GM12878 (cell line): Measurements from ENCODE around the gene SMIM44. TPM values are rescaled to one million over a fixed set of nuclear protein-coding genes. Genes with fewer than 3 reads are reported as not detected.

ENCODE experiments used
- ATAC-seq: fragments of 200-7000 bp; cut with Tn5 transposase; 3 replicates; pipeline ENCODE4 v1.9.1; 2020; ENCODE audit warnings: mild to moderate bottlenecking, moderate library complexity
- BruUV-seq: library from RNA; stranded (reverse); fragments of 400-500 nt; replicated peaks from 2 replicates; lab custom pipeline; 2021; lab: Mats Ljungman, UMichigan
- CTCF ChIA-PET: fragments of 300-600 bp; sonication (Branson Sonifier 250); formaldehyde crosslinking; extraction: SDS; loops from one replicate; lab custom pipeline; 2021; ENCODE audit warnings: inconsistent platforms; lab: Yijun Ruan, JAX
- POLR2A ChIA-PET: fragments of 350-600 bp; formaldehyde crosslinking; extraction: SDS; loops from one replicate; lab custom pipeline; 2021; ENCODE audit warnings: inconsistent platforms; lab: Charles Lee
- RAD21 ChIA-PET: fragments of 300-600 bp; sonication (Branson Sonifier 250); formaldehyde crosslinking; loops from one replicate; lab custom pipeline; 2023; ENCODE audit warnings: antibody characterized with exemption; ENCODE audit not compliant: unreplicated experiment; lab: Charles Lee
- SMC1A ChIA-PET: fragments of 300-600 bp; sonication (Branson Sonifier 250); formaldehyde crosslinking; loops from one replicate; lab custom pipeline; 2023; ENCODE audit not compliant: unreplicated experiment, uncharacterized antibody; lab: Charles Lee
- DNase-seq: peaks from one replicate; pipeline ENCODE4 v3.0.0-alpha.2; 2011; ENCODE audit warnings: low read depth, low spot score
- FAIRE-seq: peaks from 3 replicates; lab custom pipeline; 2011; peaks lifted over from hg19 to GRCh38; lab: Jason Lieb, UNC
- H2AFZ ChIP-seq: 2 replicates; pipeline ENCODE4 v1.6.0; 2011; ENCODE audit warnings: low read depth, low read length, control low read depth; ENCODE audit not compliant: control insufficient read depth
- H3K27ac ChIP-seq: 2 replicates; pipeline ENCODE4 v1.5.1; 2011; ENCODE audit warnings: control low read depth; ENCODE audit not compliant: control insufficient read depth, insufficient read depth
- H3K27me3 ChIP-seq, 2 experiments: replicated peaks in 1 of 2; 2 replicates each; pipeline versions ENCODE4 v1.6.0 to v1.6.1; 2011; ENCODE audit warnings: low read length in 1 of 2; ENCODE audit not compliant: control insufficient read depth in 2 of 2, insufficient read depth in 2 of 2
- H3K36me3 ChIP-seq, 2 experiments: 2 replicates each; pipeline ENCODE4 v1.5.1; 2011; ENCODE audit warnings: low read length in 1 of 2; ENCODE audit not compliant: control insufficient read depth in 2 of 2, insufficient read depth in 2 of 2
- H3K4me1 ChIP-seq: 2 replicates; pipeline ENCODE4 v1.6.1; 2011; ENCODE audit warnings: mild to moderate bottlenecking, low read length, moderate library complexity, mixed read lengths; ENCODE audit not compliant: control insufficient read depth, insufficient read depth
- H3K4me2 ChIP-seq: 2 replicates; pipeline ENCODE4 v1.6.0; 2011; ENCODE audit warnings: control low read depth; ENCODE audit not compliant: control insufficient read depth, insufficient read depth
- H3K4me3 ChIP-seq: fragments of 200-600 bp; sonication (generic); 2 replicates; pipeline ENCODE4 v1.5.1; 2016
- H3K79me2 ChIP-seq: 2 replicates; pipeline ENCODE4 v1.6.0; 2011; ENCODE audit warnings: low read length; ENCODE audit not compliant: control insufficient read depth, insufficient read depth
- H3K9ac ChIP-seq: 2 replicates; pipeline ENCODE4 v1.8.0; 2011; ENCODE audit warnings: low read length, control low read depth, mixed read lengths; ENCODE audit not compliant: control insufficient read depth, insufficient read depth
- H3K9me3 ChIP-seq: replicated peaks from 3 replicates; pipeline ENCODE4 v1.5.1; 2011; ENCODE audit warnings: mild to moderate bottlenecking, low read length; ENCODE audit not compliant: control insufficient read depth, insufficient read depth
- H4K20me1 ChIP-seq: 2 replicates; pipeline ENCODE4 v1.6.0; 2011; ENCODE audit not compliant: control insufficient read depth, insufficient read depth
- CBFB ChIP-seq: IDR thresholded peaks from 2 replicates; pipeline ENCODE4 v1.6.1; 2016; ENCODE audit warnings: antibody characterized with exemption, low read depth
- EZH2 ChIP-seq: IDR thresholded peaks from 2 replicates; pipeline ENCODE4 v1.6.1; 2012; ENCODE audit warnings: low read depth, mild to moderate bottlenecking, control low read depth, inconsistent platforms, low read length, borderline replicate concordance; ENCODE audit not compliant: control insufficient read depth
- HCFC1 ChIP-seq: fragments of 150-350 bp; IDR thresholded peaks from 2 replicates; pipeline ENCODE4 v1.6.1; 2014; ENCODE audit warnings: low read length
- NBN ChIP-seq: fragments of 450-650 bp; IDR thresholded peaks from 2 replicates; pipeline ENCODE4 v1.6.1; 2016
- NR2F1 ChIP-seq: fragments of 450-650 bp; conservative IDR thresholded peaks from 2 replicates; pipeline ENCODE4 v1.6.1; 2017; ENCODE audit warnings: mild to moderate bottlenecking
- POLR2AphosphoS5 ChIP-seq: IDR thresholded peaks from 2 replicates; pipeline ENCODE4 v1.6.1; 2011; ENCODE audit warnings: mild to moderate bottlenecking, low read length, inconsistent platforms
- REST ChIP-seq: IDR thresholded peaks from 2 replicates; pipeline ENCODE4 v1.6.1; 2012; ENCODE audit warnings: mild to moderate bottlenecking, low read depth, low read length
- RFX5 ChIP-seq: IDR thresholded peaks from 2 replicates; pipeline ENCODE4 v1.6.1; 2011; ENCODE audit warnings: low read depth, low read length, improper control_type of control experiment
- ZBTB33 ChIP-seq: fragments of 450-650 bp; IDR thresholded peaks from 2 replicates; pipeline ENCODE4 v1.6.1; 2017; ENCODE audit warnings: mild to moderate bottlenecking
- WGBS: methylation state at CpG from one replicate; pipeline ENCODE4 v1.1.6; 2016; ENCODE audit warnings: low lambda C conversion rate; ENCODE audit not compliant: insufficient replicate concordance, insufficient coverage; ENCODE audit errors: missing lambda C conversion rate; 5-methylcytosine and 5-hydroxymethylcytosine counted together
- in situ Hi-C: fragments of 300-500 bp; cut with MboI; formaldehyde crosslinking; loops from 9 replicates; pipeline ENCODE4 v1.14.3; 2018; ENCODE audit warnings: mixed read lengths
- intact Hi-C: fragments of 100-400 bp; cut with micrococcal nuclease; formaldehyde crosslinking; loops from one replicate; pipeline ENCODE4 v1.14.2; 2022; ENCODE audit not compliant: unreplicated experiment
- polyA plus RNA-seq, 11 experiments: library from polyadenylated mRNA; depleted of rRNA in 4 of 11; unstranded in 6 of 11; stranded (reverse) in 5 of 11; fragments of >200 nt; fragmentation: Nextera tagmentation in 4 of 11; fragmentation: Illumina TruSeq in 1 of 11; extraction: Ambion mirVana in 4 of 11; extraction: Trizol in 1 of 11; gene quantifications; 1 replicate in 1 of 11; 2 replicates in 10 of 11; pipeline versions ENCODE4 v1.2.1 to v1.2.3, GENCODE V29; 2011 to 2016; ENCODE audit warnings: inconsistent platforms in 2 of 11, missing spikeins in 2 of 11, low read depth in 1 of 11
- total RNA-seq, 4 experiments: library from RNA; depleted of rRNA in 3 of 4; stranded (reverse); fragments of >200 nt in 3 of 4; fragmentation: Illumina TruSeq in 1 of 4; extraction: Trizol in 1 of 4; gene quantifications; 2 replicates each; pipeline versions ENCODE4 v1.2.1 to v1.2.3, GENCODE V29; 2013 to 2021
- TF ChIP-seq, protein P1 (sequence below): fragments of 450-650 bp; IDR thresholded peaks from 2 replicates; pipeline ENCODE4 v1.6.1; 2018; ENCODE audit warnings: borderline replicate concordance, mild to moderate bottlenecking; ENCODE audit not compliant: partially characterized antibody
- TF ChIP-seq, protein P2 (sequence below): fragments of 150-350 bp; IDR thresholded peaks from 2 replicates; pipeline ENCODE4 v1.6.1; 2016; ENCODE audit warnings: low read depth, low read length

The SMIM44 gene
- total and polyA plus RNA-seq, 10 of the 15 experiments (the other 5 are each of a cell fraction or from before 2014, with no cell fraction given), result not detected

DNA sequence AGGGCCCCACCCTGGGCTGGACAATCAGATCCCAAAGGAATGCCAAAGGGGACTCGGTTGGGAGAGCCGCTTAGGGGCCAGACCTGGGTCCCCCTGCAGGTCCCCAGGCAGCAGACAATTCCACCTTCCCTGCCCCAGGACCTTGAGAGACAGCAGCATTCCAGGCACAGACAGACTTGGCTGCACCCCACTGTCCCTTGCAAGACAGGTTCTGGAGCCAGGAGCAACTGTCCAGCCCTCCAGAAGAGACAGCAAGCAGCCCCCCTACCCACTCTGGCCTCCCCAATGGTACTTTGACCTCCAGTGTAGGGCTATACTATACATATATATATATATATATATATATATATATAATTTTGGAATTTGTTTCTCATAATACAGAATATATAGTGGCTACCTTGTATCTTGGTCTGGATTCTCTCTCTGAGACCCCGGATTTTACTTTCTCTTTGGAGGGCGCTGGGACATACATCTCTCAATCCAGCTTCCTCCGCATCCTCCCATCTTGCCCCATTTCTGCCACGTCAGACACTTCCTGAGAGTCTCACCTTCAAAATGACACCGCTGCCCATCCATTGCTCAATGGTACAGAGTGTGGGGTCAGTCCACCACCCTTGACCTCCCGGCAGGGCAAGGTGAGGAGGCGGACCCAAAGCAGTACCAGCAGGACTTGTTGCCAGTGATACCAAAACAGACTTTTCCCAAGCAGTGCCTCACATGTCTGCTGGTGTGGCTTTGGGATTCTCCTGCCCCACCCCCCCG lies 15.6 kb downstream of the SMIM44 start:
- no TSS peak for BruUV-seq
- intact Hi-C loops, result no loop called here
- TF ChIP-seq NR2F1, result no peak
- TF ChIP-seq ZBTB33, result no peak
- TF ChIP-seq RFX5, result no peak
- TF ChIP-seq HCFC1, result no peak
- no peak for TF ChIP-seq POLR2AphosphoS5
- no peak for TF ChIP-seq NBN
- TF ChIP-seq EZH2, result no peak
- TF ChIP-seq REST, result no peak
- TF ChIP-seq CBFB, result no peak
- TF ChIP-seq, protein P1, sequence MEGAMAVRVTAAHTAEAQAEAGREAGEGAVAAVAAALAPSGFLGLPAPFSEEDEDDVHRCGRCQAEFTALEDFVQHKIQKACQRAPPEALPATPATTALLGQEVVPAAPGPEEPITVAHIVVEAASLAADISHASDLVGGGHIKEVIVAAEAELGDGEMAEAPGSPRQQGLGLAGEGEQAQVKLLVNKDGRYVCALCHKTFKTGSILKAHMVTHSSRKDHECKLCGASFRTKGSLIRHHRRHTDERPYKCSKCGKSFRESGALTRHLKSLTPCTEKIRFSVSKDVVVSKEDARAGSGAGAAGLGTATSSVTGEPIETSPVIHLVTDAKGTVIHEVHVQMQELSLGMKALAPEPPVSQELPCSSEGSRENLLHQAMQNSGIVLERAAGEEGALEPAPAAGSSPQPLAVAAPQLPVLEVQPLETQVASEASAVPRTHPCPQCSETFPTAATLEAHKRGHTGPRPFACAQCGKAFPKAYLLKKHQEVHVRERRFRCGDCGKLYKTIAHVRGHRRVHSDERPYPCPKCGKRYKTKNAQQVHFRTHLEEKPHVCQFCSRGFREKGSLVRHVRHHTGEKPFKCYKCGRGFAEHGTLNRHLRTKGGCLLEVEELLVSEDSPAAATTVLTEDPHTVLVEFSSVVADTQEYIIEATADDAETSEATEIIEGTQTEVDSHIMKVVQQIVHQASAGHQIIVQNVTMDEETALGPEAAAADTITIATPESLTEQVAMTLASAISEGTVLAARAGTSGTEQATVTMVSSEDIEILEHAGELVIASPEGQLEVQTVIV, result no peak
- TF ChIP-seq, protein P2, sequence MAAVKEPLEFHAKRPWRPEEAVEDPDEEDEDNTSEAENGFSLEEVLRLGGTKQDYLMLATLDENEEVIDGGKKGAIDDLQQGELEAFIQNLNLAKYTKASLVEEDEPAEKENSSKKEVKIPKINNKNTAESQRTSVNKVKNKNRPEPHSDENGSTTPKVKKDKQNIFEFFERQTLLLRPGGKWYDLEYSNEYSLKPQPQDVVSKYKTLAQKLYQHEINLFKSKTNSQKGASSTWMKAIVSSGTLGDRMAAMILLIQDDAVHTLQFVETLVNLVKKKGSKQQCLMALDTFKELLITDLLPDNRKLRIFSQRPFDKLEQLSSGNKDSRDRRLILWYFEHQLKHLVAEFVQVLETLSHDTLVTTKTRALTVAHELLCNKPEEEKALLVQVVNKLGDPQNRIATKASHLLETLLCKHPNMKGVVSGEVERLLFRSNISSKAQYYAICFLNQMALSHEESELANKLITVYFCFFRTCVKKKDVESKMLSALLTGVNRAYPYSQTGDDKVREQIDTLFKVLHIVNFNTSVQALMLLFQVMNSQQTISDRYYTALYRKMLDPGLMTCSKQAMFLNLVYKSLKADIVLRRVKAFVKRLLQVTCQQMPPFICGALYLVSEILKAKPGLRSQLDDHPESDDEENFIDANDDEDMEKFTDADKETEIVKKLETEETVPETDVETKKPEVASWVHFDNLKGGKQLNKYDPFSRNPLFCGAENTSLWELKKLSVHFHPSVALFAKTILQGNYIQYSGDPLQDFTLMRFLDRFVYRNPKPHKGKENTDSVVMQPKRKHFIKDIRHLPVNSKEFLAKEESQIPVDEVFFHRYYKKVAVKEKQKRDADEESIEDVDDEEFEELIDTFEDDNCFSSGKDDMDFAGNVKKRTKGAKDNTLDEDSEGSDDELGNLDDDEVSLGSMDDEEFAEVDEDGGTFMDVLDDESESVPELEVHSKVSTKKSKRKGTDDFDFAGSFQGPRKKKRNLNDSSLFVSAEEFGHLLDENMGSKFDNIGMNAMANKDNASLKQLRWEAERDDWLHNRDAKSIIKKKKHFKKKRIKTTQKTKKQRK, result no peak

More for the DNA sequence above, 15.6 kb downstream of the SMIM44 start:
- no peaks in the 10 kb centered on the region; a peak in 2 of 4 replicates for H3K36me3 ChIP-seq
- H3K4me3 ChIP-seq, result no peak overlapping the region
- no peak overlapping the region for H2AFZ ChIP-seq
- in situ Hi-C loops, result no loop called here
- ChIA-PET CTCF (no interaction called here), POLR2A (no interaction called here), RAD21 (no interaction called here), SMC1A (no interaction called here)
- peaks cover 2% of the 10 kb centered on the region; the same call in 1 of the 2 replicates for H4K20me1 ChIP-seq
- FAIRE-seq (no peak), ATAC-seq (no peak), DNase-seq (no peak)
- H3K4me2 ChIP-seq, result no peak overlapping the region
- no peaks in the 10 kb centered on the region for H3K4me1 ChIP-seq
- H3K79me2 ChIP-seq, result no peaks in the 10 kb centered on the region
- H3K9ac ChIP-seq, result no peak overlapping the region
- H3K27ac ChIP-seq, result no peak overlapping the region
- no peaks in the 10 kb centered on the region for H3K9me3 ChIP-seq
- no peaks in the 10 kb centered on the region for H3K27me3 ChIP-seq
- 73% methylated on average over 10 of the region's 10 CpGs for WGBS
